Parietal lobe (tissue), 1 donor: Measurements from ENCODE around the gene PPP1CB. TPM values are rescaled to one million over a fixed set of nuclear protein-coding genes. Genes with fewer than 3 reads are reported as not detected.

ENCODE experiments used
- total RNA-seq: library from RNA; depleted of rRNA; stranded (reverse); fragments of >200 nt; gene quantifications from one replicate; pipeline ENCODE4 v1.2.3, GENCODE V29; 2014

Gene PPP1CB
- total RNA-seq, result 225 TPM

DNA sequence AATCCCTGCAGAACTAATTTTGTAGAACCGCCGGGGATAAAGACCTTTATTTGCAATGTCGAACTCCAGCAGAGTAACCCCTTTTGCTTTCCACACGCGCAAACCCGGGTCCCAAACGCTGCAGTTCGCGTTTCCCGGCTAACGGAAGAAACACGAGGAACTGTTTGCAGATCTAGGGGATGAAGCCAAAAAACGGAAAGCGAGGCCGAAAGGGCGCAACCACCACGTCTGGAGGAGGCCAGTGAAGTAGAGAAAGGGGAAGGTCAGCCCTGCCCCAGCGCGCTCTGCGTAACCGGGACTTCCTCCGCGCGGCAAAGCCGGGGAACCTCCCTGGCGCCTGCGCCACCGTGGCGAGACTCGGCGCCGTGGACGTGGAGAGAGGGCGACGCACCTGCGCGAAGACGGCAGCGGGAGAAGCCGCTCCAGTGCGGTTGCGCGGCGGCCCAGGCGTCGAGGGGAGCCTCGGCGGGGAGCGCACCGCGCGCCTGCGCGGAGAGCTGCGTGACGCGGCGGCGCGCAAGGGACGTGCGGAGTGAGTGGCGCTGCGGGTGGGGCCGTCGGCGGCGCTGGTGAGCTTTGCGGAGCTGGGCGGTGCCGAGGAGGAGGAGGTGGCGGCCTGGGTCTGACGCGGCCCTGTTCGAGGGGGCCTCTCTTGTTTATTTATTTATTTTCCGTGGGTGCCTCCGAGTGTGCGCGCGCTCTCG is at the start of gene PPP1CB:
PPP1CB (plus strand) TSS at position 579 of the 704 bp plus-strand sequence. CDS start 295 bp downstream, outside the sequence.

GRCh38 chr2:28810384-28811285 is 59.0 kb downstream of the PPP1CB start, which contains the start of gene SPDYA:
Gene SPDYA (plus strand): TSS chr2:28810834. CDS start chr2:28816015, 5,181 bp downstream.

Other genes with a start within 250 kb of the PPP1CB start
- gene SPDYA, start 59.0 kb downstream of the PPP1CB start, total RNA-seq, result 5.0 TPM
- gene TRMT61B, start 118.5 kb downstream of the PPP1CB start, total RNA-seq, result 29.7 TPM
- gene WDR43, start 142.8 kb downstream of the PPP1CB start, total RNA-seq, result 52.6 TPM
- gene TOGARAM2, start 229.5 kb downstream of the PPP1CB start, total RNA-seq, result under 0.01 TPM